Measurements from ENCODE around the gene SERPINH1.

GRCh38 chr11:75538150-75538942, 23.7 kb upstream of the SERPINH1 start:
- TF ChIP-seq CTCF (conservative IDR thresholded peaks at IDR 0.05 in 1 of 2, IDR thresholded peaks at IDR 0.05 in 1 of 2; ENCODE audit: extremely low read depth in 1 of 2, insufficient read depth in 1 of 2, low read depth in 1 of 2, low read length in 2 of 2) (no peak), EZH2 (IDR thresholded peaks at IDR 0.05; ENCODE audit: borderline replicate concordance, low read length) (no peak)

All from mammary epithelial cell (primary cell).